ENCODE results near the gene SORBS2.

SORBS2 gene

GRCh38 chr4:185793116-185793485, 18.9 kb downstream of the SORBS2 start:
- no peak for TF ChIP-seq CTCF (IDR thresholded peaks at IDR 0.05)
- Histone ChIP-seq H3K27ac (no peak overlapping the region), H3K36me3 (ENCODE audit: control insufficient read depth, insufficient read depth, low read length) (no peaks in the 10 kb centered on the region), H3K4me2 (ENCODE audit: low read length) (no peak overlapping the region), H3K79me2 (no peaks in the 10 kb centered on the region), H3K9ac (no peak overlapping the region), H3K4me1 (no peaks in the 10 kb centered on the region), H2AFZ (no peak overlapping the region), H3K9me3 (ENCODE audit: control insufficient read depth, low read length) (no peaks in the 10 kb centered on the region), H3K4me3 (ENCODE audit: low read depth, low read length) (no peak overlapping the region), H3K27me3 (ENCODE audit: control insufficient read depth, insufficient read depth, low read length) (no peaks in the 10 kb centered on the region)

- H3K9ac ChIP-seq: no peak overlapping the region
- H3K27ac ChIP-seq: no peak overlapping the region
- no peaks in the 10 kb centered on the region for H3K27me3 ChIP-seq (ENCODE audit: control insufficient read depth, insufficient read depth, low read length)
- H3K4me3 ChIP-seq (ENCODE audit: low read depth, low read length): no peak overlapping the region
- no peak for TF ChIP-seq CTCF (IDR thresholded peaks at IDR 0.05)
- no peaks in the 10 kb centered on the region for H3K79me2 ChIP-seq
- H2AFZ ChIP-seq: no peak overlapping the region
- no peaks in the 10 kb centered on the region for H3K4me1 ChIP-seq
- no peak overlapping the region for H3K4me2 ChIP-seq (ENCODE audit: low read length)
- H3K36me3 ChIP-seq (ENCODE audit: control insufficient read depth, insufficient read depth, low read length): no peaks in the 10 kb centered on the region
- no peaks in the 10 kb centered on the region for H3K9me3 ChIP-seq (ENCODE audit: control insufficient read depth, low read length)
Measured at GRCh38 chr4:185792384-185793115, 19.4 kb downstream of the SORBS2 start.

- TF ChIP-seq CTCF (IDR thresholded peaks at IDR 0.05): no peak
- H3K27ac ChIP-seq: no peak overlapping the region
- H3K27me3 ChIP-seq (ENCODE audit: control insufficient read depth, insufficient read depth, low read length): no peaks in the 10 kb centered on the region
- H2AFZ ChIP-seq: no peak overlapping the region
- no peaks in the 10 kb centered on the region for H3K36me3 ChIP-seq (ENCODE audit: control insufficient read depth, insufficient read depth, low read length)
- H3K9me3 ChIP-seq (ENCODE audit: control insufficient read depth, low read length): no peaks in the 10 kb centered on the region
- no peaks in the 10 kb centered on the region for H3K79me2 ChIP-seq
- no peaks in the 10 kb centered on the region for H3K4me1 ChIP-seq
- H3K9ac ChIP-seq: no peak overlapping the region
- H3K4me2 ChIP-seq (ENCODE audit: low read length): no peak overlapping the region
- no peak overlapping the region for H3K4me3 ChIP-seq (ENCODE audit: low read depth, low read length)
Measured at GRCh38 chr4:185787926-185788679, 23.9 kb downstream of the SORBS2 start.

- no peak overlapping the region for H2AFZ ChIP-seq
- no peak for TF ChIP-seq CTCF (IDR thresholded peaks at IDR 0.05)
- H3K4me3 ChIP-seq (ENCODE audit: low read depth, low read length): no peak overlapping the region
- no peak overlapping the region for H3K4me2 ChIP-seq (ENCODE audit: low read length)
- no peaks in the 10 kb centered on the region for H3K36me3 ChIP-seq (ENCODE audit: control insufficient read depth, insufficient read depth, low read length)
- no peaks in the 10 kb centered on the region for H3K27me3 ChIP-seq (ENCODE audit: control insufficient read depth, insufficient read depth, low read length)
- no peaks in the 10 kb centered on the region for H3K9me3 ChIP-seq (ENCODE audit: control insufficient read depth, low read length)
- H3K4me1 ChIP-seq: no peaks in the 10 kb centered on the region
- no peaks in the 10 kb centered on the region for H3K79me2 ChIP-seq
- H3K27ac ChIP-seq: no peak overlapping the region
- H3K9ac ChIP-seq: no peak overlapping the region
Measured at GRCh38 chr4:185786422-185786821, 25.6 kb downstream of the SORBS2 start.
